ENCODE results near the gene SORBS1. TPM values are rescaled to one million over a fixed set of nuclear protein-coding genes. Genes with fewer than 3 reads are reported as not detected.
A peak's percentile ranks its signal among the peaks of the same experiment; 100 is the strongest.

SORBS1 gene
- polyA plus RNA-seq, 3 donors from 2014 or later = 0.33 to 1.8 (median 0.82) TPM

DNA sequence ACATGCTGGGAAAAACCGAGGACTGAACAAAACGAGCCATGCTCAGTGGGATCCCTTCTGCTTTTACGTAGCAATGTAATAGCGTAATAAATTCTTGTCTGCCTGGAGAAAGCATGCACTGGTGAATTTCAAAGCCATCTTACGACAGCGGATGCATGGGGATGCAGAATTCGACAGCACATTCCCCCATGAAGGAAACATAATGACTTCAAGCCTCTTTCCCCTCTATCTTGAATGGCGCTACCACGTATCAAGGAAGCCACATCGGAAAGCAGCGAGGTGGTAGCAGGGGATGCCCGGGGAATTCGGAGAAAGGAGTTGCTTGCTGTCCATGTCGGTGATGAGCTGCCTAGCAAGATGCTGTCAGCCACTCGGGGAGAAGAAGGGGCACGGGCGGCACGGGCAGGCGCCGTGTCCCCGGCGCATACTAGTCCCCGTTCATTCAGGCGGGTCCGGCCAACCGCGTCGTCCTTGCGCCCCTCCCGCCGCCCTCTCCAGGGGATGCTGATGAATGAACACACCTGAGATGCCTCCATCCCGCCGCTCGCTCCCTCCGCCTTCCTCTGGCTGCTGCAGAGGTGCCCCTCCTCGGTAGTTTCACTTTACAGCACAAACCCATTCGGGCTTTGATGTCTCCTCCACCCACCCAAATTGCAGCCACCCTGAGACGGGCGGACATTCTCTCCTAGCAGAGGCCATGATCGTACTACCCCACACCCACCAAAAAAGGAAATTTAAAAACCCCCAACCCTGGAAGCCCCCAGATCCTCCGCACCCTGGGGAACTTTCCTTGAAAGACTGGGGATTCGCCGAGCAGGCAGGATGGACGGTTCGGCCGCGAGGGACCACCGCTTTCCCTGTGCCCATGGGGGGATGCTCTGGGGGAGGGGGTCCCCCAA is 644 bp downstream of the SORBS1 start:
- H3K9me3 Mint-ChIP-seq = peaks cover 0 to 1% (median 0%) of the 10 kb centered on the region in 6 donors

DNA sequence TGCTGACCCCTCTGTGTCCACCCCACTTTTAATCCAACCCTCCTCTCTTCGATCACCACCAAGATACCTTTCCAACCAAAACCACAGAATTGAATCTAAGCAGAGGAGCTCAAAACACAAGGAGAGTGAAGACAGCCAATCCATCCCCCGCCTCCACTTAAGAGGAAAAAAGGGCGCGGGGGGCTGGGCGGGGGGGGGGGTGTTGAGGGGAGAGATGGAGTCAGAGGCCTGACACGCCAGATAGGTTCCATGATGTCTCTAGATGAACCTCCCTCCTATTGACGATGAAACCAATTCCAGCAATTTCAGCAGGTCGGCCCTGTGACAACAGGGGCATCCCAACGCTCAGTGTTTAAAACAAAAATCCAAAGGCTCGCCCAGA is 1.3 kb downstream of the SORBS1 start:
- Mint-ChIP-seq H3K9me3 (peaks cover 0 to 1% (median 0%) of the 10 kb centered on the region in 6 donors), H3K27me3 (ENCODE audit: low read depth in 3 of 3) (peaks cover 0 to 4% (median 3%) of the 10 kb centered on the region in 3 donors), H3K4me3 (peak overlapping the region; percentile 97 to 100 (median 99)), H3K27ac (peak overlapping the region in 1 of 6 donors; percentile 70), H3K4me1 (peaks cover 10 to 12% of the 10 kb centered on the region in 2 donors), H3K36me3 (no peaks in the 10 kb centered on the region)
- DNase-seq = no peak

More for the DNA sequence above, 644 bp downstream of the SORBS1 start:
- Mint-ChIP-seq H3K27ac (peak overlapping the region; percentile 69 to 95 (median 90)), H3K4me3 (peak overlapping the region; percentile 97 to 100 (median 99)), H3K27me3 (ENCODE audit: low read depth in 3 of 3) (peaks cover 0 to 4% (median 3%) of the 10 kb centered on the region in 3 donors), H3K36me3 (no peaks in the 10 kb centered on the region), H3K4me1 (peaks cover 10 to 12% of the 10 kb centered on the region in 2 donors)
- peak; percentile 33 to 38 (median 36) for DNase-seq

DNA sequence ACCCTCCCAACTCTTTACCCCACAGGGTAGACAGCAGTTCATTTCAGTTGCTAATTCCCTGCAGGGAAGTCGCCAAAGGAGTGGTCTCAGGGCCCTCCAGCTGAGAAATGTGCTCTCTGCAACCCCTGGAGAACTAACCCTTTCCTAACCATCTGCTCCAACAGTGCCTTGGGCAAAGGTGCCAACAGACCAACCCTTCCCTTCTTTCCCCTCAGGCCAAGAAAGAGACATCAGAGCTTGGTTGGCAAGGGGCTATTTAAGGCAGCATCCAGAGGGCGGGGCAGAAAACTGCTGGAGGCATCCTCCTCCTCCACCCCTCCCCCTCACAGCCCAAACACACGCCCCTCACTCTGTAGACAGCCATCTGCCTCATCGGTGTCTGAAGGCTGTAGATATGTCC is 1.7 kb downstream of the SORBS1 start:
- Mint-ChIP-seq H3K27me3 (ENCODE audit: low read depth in 3 of 3) (peaks cover 0 to 4% (median 3%) of the 10 kb centered on the region in 3 donors), H3K4me1 (peaks cover 10 to 12% of the 10 kb centered on the region in 2 donors), H3K27ac (no peak overlapping the region), H3K9me3 (peaks cover 0 to 1% (median 0%) of the 10 kb centered on the region in 6 donors), H3K4me3 (peak overlapping the region; percentile 56 to 99 (median 70)), H3K36me3 (no peaks in the 10 kb centered on the region)
- no peak for DNase-seq

DNA sequence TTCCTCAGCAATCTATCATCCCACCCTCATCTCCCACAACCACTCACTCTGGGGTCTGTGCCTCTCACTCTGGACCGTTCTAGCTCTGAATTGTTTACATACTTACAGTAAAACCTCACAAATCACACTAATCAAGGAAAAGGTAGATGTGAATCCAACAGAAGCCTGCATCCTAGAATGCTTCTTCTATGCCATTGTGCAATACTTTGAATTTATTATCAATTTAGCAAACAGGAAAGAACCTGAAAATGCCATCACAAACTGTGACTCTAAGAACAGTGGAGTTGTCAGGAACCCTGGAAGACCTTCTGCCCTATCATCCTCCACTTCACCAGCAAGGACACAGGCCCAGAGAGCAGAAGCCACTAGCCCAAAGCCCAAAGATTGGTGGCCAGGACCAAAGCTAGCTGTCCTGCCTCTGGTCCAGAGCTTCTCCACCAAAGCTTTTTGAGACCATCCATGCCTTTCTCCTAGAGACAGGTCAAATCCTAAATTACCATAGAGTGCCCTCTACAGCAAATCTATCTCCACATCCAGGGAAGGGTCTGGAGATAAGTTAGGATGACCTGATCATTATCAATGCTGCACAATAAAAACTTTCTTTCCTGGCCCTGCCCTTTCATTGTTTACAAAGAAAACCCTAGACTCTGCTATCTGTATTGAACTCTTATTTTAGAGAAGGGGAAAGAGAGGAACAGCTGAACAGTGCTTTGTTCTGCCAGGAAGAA is 2.4 kb downstream of the SORBS1 start:
- Mint-ChIP-seq H3K27ac (no peak overlapping the region), H3K36me3 (no peaks in the 10 kb centered on the region), H3K4me1 (peaks cover 10 to 12% of the 10 kb centered on the region in 2 donors), H3K4me3 (peak overlapping the region; percentile 3 to 44 (median 19)), H3K9me3 (peaks cover 0 to 1% (median 0%) of the 10 kb centered on the region in 6 donors), H3K27me3 (ENCODE audit: low read depth in 3 of 3) (peaks cover 0 to 4% (median 3%) of the 10 kb centered on the region in 3 donors)
- DNase-seq = no peak

GRCh38 chr10:95556994-95557767 is 4.0 kb downstream of the SORBS1 start:
- Mint-ChIP-seq H3K27ac (no peak overlapping the region), H3K27me3 (ENCODE audit: low read depth in 3 of 3) (peaks cover 0 to 5% (median 4%) of the 10 kb centered on the region in 3 donors), H3K9me3 (peaks cover 0 to 1% (median 0%) of the 10 kb centered on the region in 6 donors), H3K36me3 (peaks cover 0 to 4% (median 0%) of the 10 kb centered on the region in 3 donors), H3K4me1 (peaks cover 10 to 12% of the 10 kb centered on the region in 2 donors), H3K4me3 (no peak overlapping the region)
- no peak for DNase-seq

GRCh38 chr10:95553674-95554073 is 7.5 kb downstream of the SORBS1 start:
- Mint-ChIP-seq H3K4me3 (no peak overlapping the region), H3K4me1 (no peaks in the 10 kb centered on the region), H3K27me3 (ENCODE audit: low read depth in 3 of 3) (peaks cover 0 to 7% (median 5%) of the 10 kb centered on the region in 3 donors), H3K27ac (no peak overlapping the region), H3K9me3 (no peaks in the 10 kb centered on the region), H3K36me3 (peaks cover 0 to 4% (median 0%) of the 10 kb centered on the region in 3 donors)
- no peak for DNase-seq

- no peaks in the 10 kb centered on the region for H3K4me1 Mint-ChIP-seq
- no peak for DNase-seq
- H3K4me3 Mint-ChIP-seq = no peak overlapping the region
- no peaks in the 10 kb centered on the region for H3K9me3 Mint-ChIP-seq
- no peak overlapping the region for H3K27ac Mint-ChIP-seq
- peaks cover 0 to 4% (median 0%) of the 10 kb centered on the region in 3 donors for H3K36me3 Mint-ChIP-seq
- H3K27me3 Mint-ChIP-seq (ENCODE audit: low read depth in 3 of 3) = peaks cover 0 to 8% (median 5%) of the 10 kb centered on the region in 3 donors
Measured at GRCh38 chr10:95552679-95553342, 8.4 kb downstream of the SORBS1 start.

DNA sequence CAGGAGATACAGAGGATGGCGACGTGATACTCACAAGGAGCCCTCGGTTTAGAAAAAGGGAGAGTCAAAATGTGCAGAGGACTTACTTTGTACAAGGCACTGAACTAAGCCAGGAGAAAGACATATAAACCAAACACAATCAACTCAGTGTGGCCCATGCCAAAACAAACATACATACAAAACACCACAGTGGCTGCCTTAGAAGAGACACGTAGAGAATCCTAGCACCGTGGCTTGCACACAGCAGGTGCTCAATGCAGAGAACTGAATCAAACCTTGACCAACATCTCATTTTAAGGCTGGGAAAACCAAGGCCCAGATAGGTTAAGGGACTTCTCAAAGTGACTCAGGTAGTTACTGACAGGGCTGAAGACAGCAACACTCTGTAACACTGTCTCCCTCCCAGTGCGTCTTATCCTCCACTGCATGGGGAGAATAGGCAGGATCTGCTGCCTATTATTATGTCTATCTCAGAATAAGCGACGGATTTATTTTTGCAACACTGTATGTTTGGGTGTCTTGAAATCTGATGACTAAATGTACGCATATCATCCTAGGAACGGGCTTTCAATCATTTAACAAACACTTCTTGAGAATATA is 11.0 kb downstream of the SORBS1 start:
- H3K4me1 Mint-ChIP-seq = no peaks in the 10 kb centered on the region
- peaks cover 0 to 4% (median 0%) of the 10 kb centered on the region in 3 donors for H3K36me3 Mint-ChIP-seq
- DNase-seq = no peak
- no peaks in the 10 kb centered on the region for H3K9me3 Mint-ChIP-seq
- H3K4me3 Mint-ChIP-seq = no peak overlapping the region
- no peak overlapping the region for H3K27ac Mint-ChIP-seq
- H3K27me3 Mint-ChIP-seq (ENCODE audit: low read depth in 3 of 3) = peaks cover under 1 to 8% (median 6%) of the 10 kb centered on the region in 3 donors

- no peaks in the 10 kb centered on the region for H3K9me3 Mint-ChIP-seq
- no peaks in the 10 kb centered on the region for H3K4me1 Mint-ChIP-seq
- no peak for DNase-seq
- H3K27me3 Mint-ChIP-seq (ENCODE audit: low read depth in 3 of 3) = peaks cover 1 to 10% (median 5%) of the 10 kb centered on the region in 3 donors
- H3K36me3 Mint-ChIP-seq = no peaks in the 10 kb centered on the region
- H3K27ac Mint-ChIP-seq = no peak overlapping the region
- no peak overlapping the region for H3K4me3 Mint-ChIP-seq
Measured at GRCh38 chr10:95547791-95548435, 13.3 kb downstream of the SORBS1 start.

GRCh38 chr10:95547197-95547596 is 14.0 kb downstream of the SORBS1 start:
- H3K9me3 Mint-ChIP-seq = no peaks in the 10 kb centered on the region
- no peak for DNase-seq
- H3K27me3 Mint-ChIP-seq (ENCODE audit: low read depth in 3 of 3) = peaks cover 1 to 10% (median 5%) of the 10 kb centered on the region in 3 donors
- no peaks in the 10 kb centered on the region for H3K4me1 Mint-ChIP-seq
- no peak overlapping the region for H3K27ac Mint-ChIP-seq
- H3K4me3 Mint-ChIP-seq = no peak overlapping the region
- no peaks in the 10 kb centered on the region for H3K36me3 Mint-ChIP-seq

- no peak for DNase-seq
- Mint-ChIP-seq H3K36me3 (no peaks in the 10 kb centered on the region), H3K9me3 (no peaks in the 10 kb centered on the region), H3K27ac (no peak overlapping the region), H3K27me3 (ENCODE audit: low read depth in 3 of 3) (peaks cover 2 to 7% (median 3%) of the 10 kb centered on the region in 3 donors), H3K4me3 (no peak overlapping the region), H3K4me1 (no peaks in the 10 kb centered on the region)
Measured at GRCh38 chr10:95545981-95546380, 15.2 kb downstream of the SORBS1 start.

GRCh38 chr10:95544783-95545500 is 16.2 kb downstream of the SORBS1 start:
- Mint-ChIP-seq H3K27me3 (ENCODE audit: low read depth in 3 of 3) (peaks cover 2 to 4% (median 3%) of the 10 kb centered on the region in 3 donors), H3K4me1 (no peaks in the 10 kb centered on the region), H3K27ac (peak overlapping the region in 1 of 6 donors; percentile 6), H3K9me3 (no peaks in the 10 kb centered on the region), H3K4me3 (no peak overlapping the region), H3K36me3 (no peaks in the 10 kb centered on the region)
- no peak for DNase-seq
